SK-N-SH treated with all-trans-retinoic acid at 6 μM for 48 hours (cell line): ENCODE data around the gene MT1M.

Experiments
- ATAC-seq: fragments of 200-7000 bp; cut with Tn5 transposase; 3 replicates; pipeline ENCODE4 v1.9.1; 2020; ENCODE audit warnings: mild to moderate bottlenecking, moderate library complexity
- ARNTL ChIP-seq: fragments of 450-650 bp; formaldehyde crosslinking; IDR thresholded peaks from 2 replicates; pipeline ENCODE4 v1.5.0; 2020; ENCODE audit warnings: low read depth, mild to moderate bottlenecking, moderate library complexity, borderline replicate concordance
- BACH2 ChIP-seq: fragments of 250-450 bp; sonication (Bioruptor Pico); IDR thresholded peaks from 2 replicates; pipeline ENCODE4 v1.9.0; 2021; ENCODE audit warnings: mild to moderate bottlenecking, borderline replicate concordance
- CREB5 ChIP-seq: fragments of 250-450 bp; sonication (Bioruptor Pico); IDR thresholded peaks from 2 replicates; pipeline ENCODE4 v1.5.1; 2020; ENCODE audit warnings: low read depth, mild to moderate bottlenecking, moderate library complexity
- CSDC2 ChIP-seq: fragments of 250-450 bp; sonication (Bioruptor Pico); IDR thresholded peaks from 2 replicates; pipeline ENCODE4 v1.5.0; 2020; ENCODE audit warnings: mild to moderate bottlenecking, moderate library complexity
- CSRNP3 ChIP-seq: fragments of 250-450 bp; sonication (Bioruptor Pico); IDR thresholded peaks from 2 replicates; pipeline ENCODE4 v1.5.1; 2021; ENCODE audit warnings: mild to moderate bottlenecking, moderate library complexity
- ESRRG ChIP-seq: fragments of 250-450 bp; sonication (Bioruptor Pico); IDR thresholded peaks from 2 replicates; pipeline ENCODE4 v1.6.1; 2021; ENCODE audit warnings: mild to moderate bottlenecking
- GLIS3 ChIP-seq: fragments of 250-450 bp; sonication (Bioruptor Pico); IDR thresholded peaks from 2 replicates; pipeline ENCODE4 v1.5.0; 2020; ENCODE audit warnings: mild to moderate bottlenecking, moderate library complexity
- ISL1 ChIP-seq: fragments of 250-450 bp; sonication (Bioruptor Pico); IDR thresholded peaks from 2 replicates; pipeline ENCODE4 v2.1.2; 2022; ENCODE audit warnings: mild to moderate bottlenecking, moderate library complexity
- OSR1 ChIP-seq: fragments of 250-450 bp; sonication (Bioruptor Pico); IDR thresholded peaks from 2 replicates; pipeline ENCODE4 v1.8.0; 2022; ENCODE audit warnings: moderate library complexity, mild to moderate bottlenecking, inconsistent platforms
- PATZ1 ChIP-seq: fragments of 250-450 bp; sonication (Bioruptor Pico); IDR thresholded peaks from 2 replicates; pipeline ENCODE4 v1.8.0; 2020; ENCODE audit warnings: mild to moderate bottlenecking, moderate library complexity, borderline replicate concordance
- POU6F1 ChIP-seq: fragments of 250-450 bp; sonication (Bioruptor Pico); IDR thresholded peaks from 2 replicates; pipeline ENCODE4 v1.8.0; 2021; ENCODE audit warnings: low read depth, mild to moderate bottlenecking, moderate library complexity, borderline replicate concordance
- PPARA ChIP-seq: fragments of 250-450 bp; sonication (Bioruptor Pico); IDR thresholded peaks from 2 replicates; pipeline ENCODE4 v1.5.0; 2020; ENCODE audit warnings: mild to moderate bottlenecking, borderline replicate concordance
- RARB ChIP-seq: fragments of 250-450 bp; sonication (Bioruptor Pico); IDR thresholded peaks from 2 replicates; pipeline ENCODE4 v1.8.0; 2021; ENCODE audit warnings: mild to moderate bottlenecking, moderate library complexity
- SNAI2 ChIP-seq: fragments of 250-450 bp; sonication (Bioruptor Pico); IDR thresholded peaks from 2 replicates; pipeline ENCODE4 v1.5.0; 2020; ENCODE audit warnings: mild to moderate bottlenecking, moderate library complexity
- TCF4 ChIP-seq: fragments of 250-450 bp; sonication (Bioruptor Pico); IDR thresholded peaks from 2 replicates; pipeline ENCODE4 v1.8.0; 2021; ENCODE audit warnings: mild to moderate bottlenecking, moderate library complexity, borderline replicate concordance
- TOX ChIP-seq: fragments of 250-450 bp; sonication (Bioruptor Pico); IDR thresholded peaks from 2 replicates; pipeline ENCODE4 v1.8.0; 2021; ENCODE audit warnings: mild to moderate bottlenecking, moderate library complexity, borderline replicate concordance
- ZC3H10 ChIP-seq: fragments of 250-450 bp; sonication (Bioruptor Pico); IDR thresholded peaks from 2 replicates; pipeline ENCODE4 v1.5.1; 2021; ENCODE audit warnings: mild to moderate bottlenecking, moderate library complexity
- ZFP3 ChIP-seq: fragments of 250-450 bp; sonication (Bioruptor Pico); IDR thresholded peaks from 2 replicates; pipeline ENCODE4 v1.5.0; 2020; ENCODE audit warnings: mild to moderate bottlenecking, moderate library complexity
- ZFP30 ChIP-seq: fragments of 450-650 bp; formaldehyde crosslinking; IDR thresholded peaks from 2 replicates; pipeline ENCODE4 v1.5.0; 2022; ENCODE audit warnings: mild to moderate bottlenecking, moderate library complexity
- ZNF565 ChIP-seq: fragments of 450-650 bp; formaldehyde crosslinking; conservative IDR thresholded peaks from 2 replicates; pipeline ENCODE4 v1.5.0; 2020; ENCODE audit warnings: low read depth, mild to moderate bottlenecking, moderate library complexity
- ZNF70 ChIP-seq: fragments of 450-650 bp; formaldehyde crosslinking; IDR thresholded peaks from 2 replicates; pipeline ENCODE4 v1.5.0; 2020; ENCODE audit warnings: mild to moderate bottlenecking, moderate library complexity
- ZNF8 ChIP-seq: fragments of 450-650 bp; formaldehyde crosslinking; IDR thresholded peaks from 2 replicates; pipeline ENCODE4 v1.5.0; 2020; ENCODE audit warnings: mild to moderate bottlenecking, moderate library complexity

MT1M gene

GRCh38 chr16:56608876-56609462 lies 23.5 kb upstream of the MT1M start (continued):
- TF ChIP-seq CSDC2 (CRISPR knock-in tag): no peak
- TF ChIP-seq ESRRG (CRISPR knock-in tag): no peak
- no peak for TF ChIP-seq TOX (CRISPR knock-in tag)
- no peak for TF ChIP-seq ISL1
- no peak for TF ChIP-seq SNAI2 (CRISPR knock-in tag)
- TF ChIP-seq, all 23 proteins: peak for 0

- ATAC-seq: peak; percentile 30
- TF ChIP-seq ARNTL (CRISPR knock-in tag) (no peak), ZC3H10 (CRISPR knock-in tag) (no peak), TCF4 (CRISPR knock-in tag) (no peak), GLIS3 (CRISPR knock-in tag) (no peak), CREB5 (CRISPR knock-in tag) (no peak), ZFP3 (no peak), PATZ1 (no peak), CSRNP3 (CRISPR knock-in tag) (no peak)
These were observed 23.0 kb upstream of the MT1M start for GRCh38 chr16:56609463-56609921.

- 0 out of 2 replicates have a peak, but pooled peaks have one; percentile 32 for TF ChIP-seq ZFP3
- no peak for TF ChIP-seq SNAI2 (CRISPR knock-in tag)
- TF ChIP-seq, all 23 proteins: peak for 1
- peak; percentile 10 for ATAC-seq
These were observed 22.3 kb upstream of the MT1M start for GRCh38 chr16:56610017-56610608.

GRCh38 chr16:56610609-56611111 lies 21.8 kb upstream of the MT1M start:
- ATAC-seq: no peak

More at GRCh38 chr16:56610609-56611111, 21.8 kb upstream of the MT1M start:
- TF ChIP-seq BACH2 (no peak), ZFP30 (CRISPR knock-in tag) (no peak), CSDC2 (CRISPR knock-in tag) (no peak), POU6F1 (no peak), GLIS3 (CRISPR knock-in tag) (no peak), PATZ1 (no peak), TCF4 (CRISPR knock-in tag) (no peak), ZNF8 (CRISPR knock-in tag) (no peak), TOX (CRISPR knock-in tag) (no peak), CSRNP3 (CRISPR knock-in tag) (no peak), ZFP3 (no peak), ZNF565 (CRISPR knock-in tag) (no peak), SNAI2 (CRISPR knock-in tag) (no peak), PPARA (CRISPR knock-in tag) (no peak), ZNF70 (CRISPR knock-in tag) (no peak), RARB (CRISPR knock-in tag) (no peak), CREB5 (CRISPR knock-in tag) (no peak), ZC3H10 (CRISPR knock-in tag) (no peak), OSR1 (CRISPR knock-in tag) (no peak)
